LNCaP clone FGC (cell line): ENCODE results near the gene KCND3.
A peak's percentile ranks its signal among the peaks of the same experiment; 100 is the strongest.

Experiments used
- DNase-seq: peaks from one replicate; pipeline ENCODE4 v3.0.0-alpha.2; 2011; ENCODE audit warnings: low read depth
- H3K4me3 ChIP-seq: 2 replicates; pipeline ENCODE4 v1.5.1; 2011; ENCODE audit warnings: mild to moderate bottlenecking, low read depth, low read length, control low read depth
- CTCF ChIP-seq: IDR thresholded peaks from 2 replicates; pipeline ENCODE4 v1.5.1; 2012; ENCODE audit warnings: mild to moderate bottlenecking; ENCODE audit not compliant: control insufficient read depth, insufficient read depth; ENCODE audit errors: extremely low read depth

KCND3 gene

GRCh38 chr1:111980686-111981085 lies 8.8 kb downstream of the KCND3 start:
- no peak overlapping the region for H3K4me3 ChIP-seq
- DNase-seq: no peak
- no peak for TF ChIP-seq CTCF

GRCh38 chr1:111978695-111979094 lies 10.8 kb downstream of the KCND3 start:
- DNase-seq: no peak
- no peak overlapping the region for H3K4me3 ChIP-seq
- no peak for TF ChIP-seq CTCF

GRCh38 chr1:111977378-111977777 lies 12.1 kb downstream of the KCND3 start:
- no peak for TF ChIP-seq CTCF
- DNase-seq: no peak
- peak overlapping the region; percentile 31 for H3K4me3 ChIP-seq

- peak; percentile 77 for DNase-seq
- peak overlapping the region; percentile 31 for H3K4me3 ChIP-seq
- TF ChIP-seq CTCF: no peak
These were observed 12.6 kb downstream of the KCND3 start for GRCh38 chr1:111976842-111977241.

- peak overlapping the region; percentile 31 for H3K4me3 ChIP-seq
- no peak for TF ChIP-seq CTCF
- peak; percentile 94 for DNase-seq
These were observed 13.1 kb downstream of the KCND3 start for GRCh38 chr1:111976332-111976731.

- no peak for TF ChIP-seq CTCF
- no peak overlapping the region for H3K4me3 ChIP-seq
- DNase-seq: no peak
These were observed 16.2 kb downstream of the KCND3 start for GRCh38 chr1:111973150-111973790.

GRCh38 chr1:111971396-111971795 lies 18.1 kb downstream of the KCND3 start:
- H3K4me3 ChIP-seq: no peak overlapping the region
- no peak for TF ChIP-seq CTCF
- no peak for DNase-seq
